HepG2 (cell line): ENCODE data around the gene NUP62.

Experiments
- CTCF ChIP-seq: sonication (generic); formaldehyde crosslinking; IDR thresholded peaks from 2 replicates; pipeline ENCODE4 v1.5.0; 2020; ENCODE audit warnings: mild to moderate bottlenecking, missing genetic modification reagents, moderate library complexity
- FOXA1 ChIP-seq, 2 experiments: fragments of 450-650 bp in 1 of 2; sonication (generic) in 1 of 2; formaldehyde crosslinking in 1 of 2; IDR thresholded peaks; 2 replicates each; pipeline versions ENCODE4 v1.4.0 to v1.6.1; 2016 to 2020; ENCODE audit warnings: missing genetic modification reagents in 1 of 2
- MIER2 ChIP-seq: IDR thresholded peaks from 2 replicates; pipeline ENCODE4 v1.6.1; 2016; ENCODE audit warnings: missing biosample characterization, missing genetic modification reagents
- NR1H2 ChIP-seq: sonication (generic); formaldehyde crosslinking; IDR thresholded peaks from 2 replicates; pipeline ENCODE4 v1.8.1; 2022; ENCODE audit warnings: low read depth, missing genetic modification reagents, borderline replicate concordance

GRCh38 chr19:49938662-49939061 lies 9.4 kb upstream of the NUP62 start:
- TF ChIP-seq CTCF (CRISPR knock-in tag) = no peak
- TF ChIP-seq NR1H2 = no peak
- TF ChIP-seq FOXA1 (IDR thresholded peaks at IDR 0.05) = no peak
- TF ChIP-seq FOXA1 (CRISPR knock-in tag; IDR thresholded peaks at IDR 0.05) = no peak
- no peak for TF ChIP-seq MIER2 (CRISPR knock-in tag)
